H9 (cell line): ENCODE data around the gene STAT3. TPM values are rescaled to one million over a fixed set of nuclear protein-coding genes. Genes with fewer than 3 reads are reported as not detected.

Experiments
- DNase-seq: peaks from one replicate; pipeline ENCODE4 v3.0.0-alpha.2; 2017
- H2AFZ ChIP-seq: one replicate; pipeline ENCODE4 v1.6.1; 2013; ENCODE audit warnings: mild to moderate bottlenecking, low read length, control low read depth, moderate library complexity
- H2AK5ac ChIP-seq: 2 replicates; pipeline ENCODE4 v1.6.1; 2013; ENCODE audit warnings: low read length, control low read depth, mixed read lengths; ENCODE audit not compliant: insufficient read length
- H2BK120ac ChIP-seq: one replicate; pipeline ENCODE4 v1.6.1; 2013; ENCODE audit warnings: low read depth, mild to moderate bottlenecking, low read length, control low read depth, inconsistent platforms; ENCODE audit not compliant: poor library complexity, severe bottlenecking
- H2BK12ac ChIP-seq: 2 replicates; pipeline ENCODE4 v1.6.1; 2013; ENCODE audit warnings: low read length, control low read depth, mixed read lengths, low read depth; ENCODE audit not compliant: insufficient read length
- H2BK15ac ChIP-seq: 2 replicates; pipeline ENCODE4 v1.6.1; 2013; ENCODE audit warnings: low read depth, low read length, control low read depth
- H2BK20ac ChIP-seq: one replicate; pipeline ENCODE4 v1.6.1; 2013; ENCODE audit warnings: low read depth, mild to moderate bottlenecking, low read length, control low read depth, inconsistent platforms; ENCODE audit not compliant: poor library complexity, severe bottlenecking
- H2BK5ac ChIP-seq: 2 replicates; pipeline ENCODE4 v1.6.1; 2013; ENCODE audit warnings: low read length, control low read depth, mixed read lengths; ENCODE audit not compliant: insufficient read length
- H3K14ac ChIP-seq: 2 replicates; pipeline ENCODE4 v1.6.1; 2013; ENCODE audit warnings: low read length, control low read depth; ENCODE audit not compliant: insufficient read depth
- H3K18ac ChIP-seq: 2 replicates; pipeline ENCODE4 v1.6.1; 2013; ENCODE audit warnings: low read depth, mild to moderate bottlenecking, mixed read lengths, low read length, control low read depth; ENCODE audit not compliant: insufficient read length
- H3K23ac ChIP-seq: 2 replicates; pipeline ENCODE4 v1.6.1; 2013; ENCODE audit warnings: low read length, control low read depth, mixed read lengths, low read depth; ENCODE audit not compliant: insufficient read length
- H3K23me2 ChIP-seq: 2 replicates; pipeline ENCODE4 v1.6.1; 2013; ENCODE audit warnings: low read depth, mild to moderate bottlenecking, mixed read lengths, low read length, control low read depth; ENCODE audit not compliant: insufficient read length, poor library complexity, severe bottlenecking
- H3K27ac ChIP-seq: 2 replicates; pipeline ENCODE4 v1.5.1; 2013; ENCODE audit warnings: low read length, control low read depth, mixed read lengths, low read depth; ENCODE audit not compliant: insufficient read length
- H3K27me3 ChIP-seq: 2 replicates; pipeline ENCODE4 v1.6.1; 2013; ENCODE audit warnings: low read length, control low read depth, inconsistent platforms; ENCODE audit not compliant: insufficient read depth
- H3K4ac ChIP-seq: 2 replicates; pipeline ENCODE4 v1.6.1; 2013; ENCODE audit warnings: low read depth, mild to moderate bottlenecking, control low read depth, inconsistent platforms, low read length, moderate library complexity
- H3K4me1 ChIP-seq: 2 replicates; pipeline ENCODE4 v1.6.1; 2013; ENCODE audit warnings: low read length, control low read depth, inconsistent platforms; ENCODE audit not compliant: insufficient read depth
- H3K4me2 ChIP-seq: 2 replicates; pipeline ENCODE4 v1.6.1; 2013; ENCODE audit warnings: low read length, control low read depth, mixed read lengths; ENCODE audit not compliant: insufficient read length, insufficient read depth
- H3K56ac ChIP-seq: 2 replicates; pipeline ENCODE4 v1.6.1; 2013; ENCODE audit warnings: low read depth, mild to moderate bottlenecking, mixed read lengths, low read length, control low read depth; ENCODE audit not compliant: insufficient read length
- H3K79me1 ChIP-seq: 2 replicates; pipeline ENCODE4 v1.6.1; 2013; ENCODE audit warnings: low read depth, mild to moderate bottlenecking, moderate library complexity, low read length, control low read depth, inconsistent platforms; ENCODE audit not compliant: insufficient read depth, poor library complexity, severe bottlenecking
- H3K79me2 ChIP-seq: 2 replicates; pipeline ENCODE4 v1.6.1; 2013; ENCODE audit warnings: low read length, control low read depth, inconsistent platforms; ENCODE audit not compliant: insufficient read depth
- H3K9ac ChIP-seq: 2 replicates; pipeline ENCODE4 v1.6.1; 2013; ENCODE audit warnings: low read length, control low read depth, mixed read lengths; ENCODE audit not compliant: insufficient read length; ENCODE audit errors: extremely low read depth
- H3K9me3 ChIP-seq: one replicate; pipeline ENCODE4 v1.6.1; 2013; ENCODE audit warnings: low read depth, low read length, inconsistent platforms; ENCODE audit not compliant: control insufficient read depth
- H3T11ph ChIP-seq: one replicate; pipeline ENCODE4 v1.6.1; 2013; ENCODE audit warnings: mild to moderate bottlenecking, low read length, control low read depth, inconsistent platforms
- H4K20me1 ChIP-seq: one replicate; pipeline ENCODE4 v1.6.1; 2013; ENCODE audit not compliant: control insufficient read depth, insufficient read length, insufficient read depth
- H4K5ac ChIP-seq: 2 replicates; pipeline ENCODE4 v1.6.1; 2013; ENCODE audit warnings: low read depth, mild to moderate bottlenecking, mixed read lengths, low read length, control low read depth; ENCODE audit not compliant: insufficient read length
- H4K8ac ChIP-seq: replicated peaks from 2 replicates; pipeline ENCODE4 v1.6.1; 2013; ENCODE audit warnings: low read length, control low read depth, mixed read lengths, low read depth; ENCODE audit not compliant: insufficient read length
- H4K91ac ChIP-seq: 2 replicates; pipeline ENCODE4 v1.6.1; 2013; ENCODE audit warnings: low read depth, mild to moderate bottlenecking, moderate library complexity, mixed read lengths, low read length, control low read depth; ENCODE audit not compliant: insufficient read length
- H3K27ac Mint-ChIP-seq, 3 experiments: 2 replicates in 2 of 3; 3 replicates in 1 of 3; pipeline ENCODE4 v1.8.0; 2020 to 2021; ENCODE audit warnings: mixed read lengths in 3 of 3, mild to moderate bottlenecking in 1 of 3, moderate library complexity in 1 of 3
- H3K27me3 Mint-ChIP-seq: 2 replicates; pipeline ENCODE4 v1.8.0; 2021; ENCODE audit warnings: low read depth, mild to moderate bottlenecking, moderate library complexity, mixed read lengths
- H3K36me3 Mint-ChIP-seq, 3 experiments: 2 replicates in 2 of 3; 3 replicates in 1 of 3; pipeline ENCODE4 v1.8.0; 2020 to 2021; ENCODE audit warnings: low read depth in 3 of 3, mixed read lengths in 3 of 3; ENCODE audit not compliant: insufficient read depth in 1 of 3
- H3K4me1 Mint-ChIP-seq, 2 experiments: 2 replicates each; pipeline ENCODE4 v1.8.0; 2020; ENCODE audit warnings: mixed read lengths in 2 of 2
- H3K4me3 Mint-ChIP-seq, 2 experiments: 2 replicates in 1 of 2; 3 replicates in 1 of 2; pipeline ENCODE4 v1.8.0; 2020 to 2021; ENCODE audit warnings: mild to moderate bottlenecking in 2 of 2, mixed read lengths in 2 of 2, moderate library complexity in 1 of 2
- H3K9me3 Mint-ChIP-seq, 2 experiments: 2 replicates in 1 of 2; 3 replicates in 1 of 2; pipeline ENCODE4 v1.8.0; 2020; ENCODE audit warnings: mild to moderate bottlenecking in 2 of 2, mixed read lengths in 2 of 2, moderate library complexity in 1 of 2
- WGBS: extraction: QIAGEN DNeasy Blood & Tissue Kit; methylation state at CpG from one replicate; pipeline ENCODE4 v1.1.7; 2013; ENCODE audit warnings: missing lambda C conversion rate, low lambda C conversion rate, mixed read lengths; ENCODE audit not compliant: insufficient read length; ENCODE audit errors: extremely low coverage; 5-methylcytosine and 5-hydroxymethylcytosine counted together
- total RNA-seq: library from RNA; stranded (reverse); gene quantifications from 2 replicates; pipeline ENCODE4 v1.2.1, GENCODE V29; 2021
- TF ChIP-seq, protein P1 (sequence below): fragments of 200-600 bp; sonication (generic); conservative IDR thresholded peaks from 3 replicates; pipeline ENCODE4 v1.8.0; 2021; ENCODE audit warnings: antibody characterized with exemption, mild to moderate bottlenecking

STAT3 gene
- total RNA-seq, 1 experiment from 2014 or later: 83.2 TPM

DNA sequence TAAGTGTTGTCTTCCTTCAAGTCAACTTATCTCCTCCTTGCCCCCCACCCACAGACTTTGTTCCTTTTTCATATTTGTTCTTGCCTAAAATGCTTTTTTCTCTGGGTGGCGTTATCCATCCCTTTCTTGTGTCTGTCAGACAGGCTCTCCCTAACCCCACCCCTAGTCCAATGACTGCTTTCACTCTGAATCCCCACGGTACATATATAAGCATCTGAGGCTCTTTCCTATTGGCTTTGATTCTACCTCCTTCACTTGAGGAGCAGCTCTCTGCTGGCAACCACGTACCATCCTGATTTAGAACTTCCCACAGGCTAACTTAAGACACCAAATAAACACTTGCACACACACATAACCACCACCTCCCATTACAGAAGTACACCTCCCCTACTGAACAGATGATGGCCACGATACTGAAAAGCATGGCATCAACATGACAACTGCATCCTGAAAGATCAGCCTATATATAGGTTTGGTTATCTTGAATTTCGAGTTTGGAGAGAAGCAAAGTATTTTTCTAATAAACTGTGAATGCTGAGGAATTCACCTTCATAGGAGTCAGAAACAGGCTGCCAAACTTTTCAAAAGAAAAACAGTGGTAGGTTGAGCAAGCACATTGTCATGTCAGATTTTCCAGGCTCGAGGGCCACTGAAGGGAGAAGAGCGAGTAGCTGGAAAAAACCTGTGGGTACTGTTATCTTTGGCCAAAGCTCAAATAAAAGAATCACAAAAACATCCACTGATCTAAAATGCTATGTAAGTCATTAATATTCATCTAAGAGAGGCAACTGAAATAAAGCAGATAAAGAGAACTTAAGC is 24.3 kb downstream of the STAT3 start:
- TF ChIP-seq, protein P1, sequence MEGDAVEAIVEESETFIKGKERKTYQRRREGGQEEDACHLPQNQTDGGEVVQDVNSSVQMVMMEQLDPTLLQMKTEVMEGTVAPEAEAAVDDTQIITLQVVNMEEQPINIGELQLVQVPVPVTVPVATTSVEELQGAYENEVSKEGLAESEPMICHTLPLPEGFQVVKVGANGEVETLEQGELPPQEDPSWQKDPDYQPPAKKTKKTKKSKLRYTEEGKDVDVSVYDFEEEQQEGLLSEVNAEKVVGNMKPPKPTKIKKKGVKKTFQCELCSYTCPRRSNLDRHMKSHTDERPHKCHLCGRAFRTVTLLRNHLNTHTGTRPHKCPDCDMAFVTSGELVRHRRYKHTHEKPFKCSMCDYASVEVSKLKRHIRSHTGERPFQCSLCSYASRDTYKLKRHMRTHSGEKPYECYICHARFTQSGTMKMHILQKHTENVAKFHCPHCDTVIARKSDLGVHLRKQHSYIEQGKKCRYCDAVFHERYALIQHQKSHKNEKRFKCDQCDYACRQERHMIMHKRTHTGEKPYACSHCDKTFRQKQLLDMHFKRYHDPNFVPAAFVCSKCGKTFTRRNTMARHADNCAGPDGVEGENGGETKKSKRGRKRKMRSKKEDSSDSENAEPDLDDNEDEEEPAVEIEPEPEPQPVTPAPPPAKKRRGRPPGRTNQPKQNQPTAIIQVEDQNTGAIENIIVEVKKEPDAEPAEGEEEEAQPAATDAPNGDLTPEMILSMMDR: no peak
- Mint-ChIP-seq H3K27me3 (no peaks in the 10 kb centered on the region; the same call in 1 of the 2 replicates), H3K4me3 (no peak overlapping the region), H3K27ac (peak overlapping the region in 1 of 3 experiments; percentile 25; a peak in 2 of 7 replicates), H3K9me3 (no peaks in the 10 kb centered on the region), H3K4me1 (peaks cover 55 to 62% of the 10 kb centered on the region in 2 experiments), H3K36me3 (peaks cover 0 to 7% (median 0%) of the 10 kb centered on the region in 3 experiments; a peak in 5 of 7 replicates)
- Histone ChIP-seq H3K9me3 (no peaks in the 10 kb centered on the region), H3K79me2 (peaks cover 32% of the 10 kb centered on the region; the same call in 1 of the 2 replicates), H3K23ac (no peak overlapping the region), H3K14ac (no peak overlapping the region), H3K27me3 (no peaks in the 10 kb centered on the region), H3K18ac (no peak overlapping the region), H3K9ac (no peak overlapping the region), H3K23me2 (no peaks in the 10 kb centered on the region), H3K56ac (no peak overlapping the region), H3T11ph (no peak overlapping the region), H3K27ac (no peak overlapping the region), H2AFZ (no peak overlapping the region), H4K5ac (no peak overlapping the region), H2AK5ac (no peak overlapping the region), H4K20me1 (no peaks in the 10 kb centered on the region), H2BK20ac (no peak overlapping the region), H3K4ac (no peak overlapping the region), H2BK12ac (no peak overlapping the region), H3K79me1 (peaks cover 11% of the 10 kb centered on the region), H4K91ac (no peak overlapping the region), H3K4me1 (peaks cover 16% of the 10 kb centered on the region), H2BK15ac (no peak overlapping the region), H4K8ac (no peak overlapping the region), H3K4me2 (no peak overlapping the region), H2BK120ac (no peak overlapping the region), H2BK5ac (no peak overlapping the region)
- DNase-seq: no peak
- WGBS: no CpG with 5 or more reads among the region's 7 CpGs
